HG03521 (cell line): ENCODE data around the gene CWF19L2.
"Not testable (repeated sequence)": the region's sequence is repeated elsewhere in the genome, so short reads cannot be mapped to it uniquely, and the experiment has no call there.

ENCODE experiments used
- ATAC-seq: cut with Tn5 transposase; IDR thresholded peaks from one replicate; pipeline ENCODE4 v1.9.1; 2021; ENCODE audit warnings: mild to moderate bottlenecking, moderate library complexity; ENCODE audit not compliant: unreplicated experiment

CWF19L2 gene

DNA sequence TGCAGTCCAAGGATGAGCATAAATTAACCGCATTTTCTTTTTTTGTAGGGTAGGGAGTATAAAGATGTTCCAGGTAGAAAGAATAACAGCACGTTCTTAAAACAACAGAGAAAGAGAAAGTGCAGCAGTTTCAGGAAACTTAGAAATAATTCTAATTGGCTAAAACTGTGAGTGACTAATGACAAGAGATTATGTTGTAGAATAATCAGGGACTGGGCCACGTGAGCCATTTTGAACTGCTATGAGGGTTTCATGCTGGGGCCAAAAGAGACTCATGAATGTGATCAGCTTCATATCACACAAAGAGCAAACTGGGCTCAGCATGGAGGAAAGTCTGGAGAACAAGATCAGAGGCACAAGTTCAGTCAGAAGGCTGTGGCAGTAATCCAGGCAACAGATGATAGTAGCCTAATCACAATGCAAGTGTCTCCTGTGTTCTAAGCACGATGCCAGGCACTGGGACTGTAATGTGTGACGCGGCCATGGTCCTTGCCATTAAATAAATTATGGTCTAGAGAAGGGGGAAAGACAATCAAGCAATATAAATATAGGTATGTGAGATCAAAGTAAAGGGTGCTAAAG lies 17.9 kb downstream of the CWF19L2 start:
- no peak for ATAC-seq

DNA sequence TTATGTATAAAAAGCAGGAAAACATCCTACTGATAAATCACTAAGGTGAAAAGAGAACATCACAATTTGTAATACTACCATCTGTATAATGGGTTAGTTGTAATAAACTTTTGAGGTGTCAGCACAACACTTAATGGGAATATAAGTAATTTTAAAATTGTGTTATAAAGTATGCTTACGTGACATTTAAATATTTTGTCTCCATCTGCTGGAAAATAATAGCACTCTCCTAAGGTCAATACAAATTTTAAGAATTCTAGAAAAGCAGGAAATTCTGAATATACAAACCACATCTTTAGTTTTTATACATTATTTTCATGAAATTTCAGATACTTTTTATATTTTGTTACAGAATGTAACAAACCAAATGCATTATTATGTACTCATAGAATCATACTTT lies 19.5 kb downstream of the CWF19L2 start:
- no peak for ATAC-seq

DNA sequence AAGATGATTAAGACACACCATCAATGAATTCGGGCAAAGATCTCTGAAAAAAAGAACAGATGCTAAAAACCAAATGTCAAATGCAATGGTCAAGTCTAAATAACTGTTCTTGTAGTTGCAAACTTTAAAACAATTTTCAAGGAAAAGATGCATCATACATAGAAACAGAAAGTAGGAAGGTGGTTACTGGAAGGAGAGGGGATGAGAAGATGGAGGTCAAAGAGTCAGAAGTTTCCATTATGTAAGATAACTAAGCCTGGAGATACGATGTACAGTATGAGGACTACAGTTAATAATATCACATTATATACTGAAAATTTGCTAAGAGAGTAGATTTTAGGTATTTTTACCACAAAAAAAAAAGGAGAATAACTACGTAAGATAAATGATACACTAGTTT lies 27.1 kb downstream of the CWF19L2 start:
- no peak for ATAC-seq

DNA sequence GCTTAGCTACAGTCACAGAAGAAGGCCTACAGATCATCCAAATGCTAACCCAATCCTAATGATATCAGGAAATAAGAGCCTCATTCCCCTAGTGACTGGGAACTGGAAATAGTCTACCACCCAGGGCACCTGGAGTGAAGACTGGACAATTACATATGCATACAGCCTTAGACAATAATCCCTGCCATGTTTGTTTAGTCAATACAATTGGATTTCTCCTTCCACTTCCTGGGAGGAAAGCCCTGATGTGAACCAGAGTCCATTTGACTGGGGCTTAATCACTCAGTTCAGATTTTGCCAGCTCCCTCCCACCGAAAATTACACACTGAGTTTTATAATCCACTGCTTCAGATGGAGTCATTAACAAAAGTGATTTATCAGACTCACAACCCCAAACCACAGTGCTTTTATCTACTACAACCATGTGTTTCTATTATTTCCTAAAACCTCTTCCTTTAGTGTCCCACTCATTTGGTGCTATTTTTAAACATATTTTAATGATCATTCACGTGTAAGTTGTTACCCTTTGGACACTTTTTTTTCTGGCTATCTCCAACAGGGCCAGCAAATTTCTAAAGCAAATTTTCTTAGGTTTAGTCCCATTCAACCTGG lies 29.9 kb downstream of the CWF19L2 start:
- ATAC-seq: no peak

DNA sequence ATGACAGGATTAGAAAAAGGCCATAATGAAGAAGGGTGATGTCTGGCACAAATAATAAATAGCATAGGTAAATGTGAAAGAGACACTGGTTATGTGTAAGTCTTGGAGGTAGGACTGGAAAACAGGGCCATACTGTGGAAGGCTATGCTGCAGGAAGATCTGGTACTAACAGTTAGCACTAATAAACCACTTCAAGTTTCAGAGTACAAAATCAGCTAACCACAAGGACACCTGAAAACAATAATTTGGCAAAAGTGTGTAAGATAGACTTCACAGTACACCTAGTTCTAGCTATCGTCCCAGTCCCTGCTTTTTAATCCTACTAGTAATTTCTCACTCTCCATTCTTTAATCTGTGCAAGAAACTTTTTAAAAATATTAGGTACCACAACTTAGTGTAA lies 44.3 kb downstream of the CWF19L2 start:
- no peak for ATAC-seq

DNA sequence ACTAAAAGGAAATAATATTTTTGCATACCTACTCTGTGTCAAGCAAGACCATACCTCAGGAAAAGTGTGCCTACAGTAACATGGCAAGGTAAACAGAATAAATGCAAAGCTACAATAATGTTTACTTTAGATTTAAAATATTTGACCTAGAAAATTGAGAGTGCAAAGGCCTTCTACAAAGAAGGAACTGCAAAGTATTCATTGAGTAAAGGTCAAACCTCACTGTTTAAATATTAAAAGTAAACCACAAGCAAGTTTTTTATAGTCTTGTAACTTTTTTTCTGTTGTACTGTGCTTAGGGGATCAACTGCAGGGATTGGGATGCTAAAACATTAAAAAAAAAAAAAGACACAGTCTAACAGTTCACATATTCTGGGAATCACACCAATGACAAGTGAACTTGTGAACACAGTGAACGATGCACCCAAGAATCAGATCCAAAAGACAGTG lies 48.8 kb downstream of the CWF19L2 start:
- no peak for ATAC-seq

DNA sequence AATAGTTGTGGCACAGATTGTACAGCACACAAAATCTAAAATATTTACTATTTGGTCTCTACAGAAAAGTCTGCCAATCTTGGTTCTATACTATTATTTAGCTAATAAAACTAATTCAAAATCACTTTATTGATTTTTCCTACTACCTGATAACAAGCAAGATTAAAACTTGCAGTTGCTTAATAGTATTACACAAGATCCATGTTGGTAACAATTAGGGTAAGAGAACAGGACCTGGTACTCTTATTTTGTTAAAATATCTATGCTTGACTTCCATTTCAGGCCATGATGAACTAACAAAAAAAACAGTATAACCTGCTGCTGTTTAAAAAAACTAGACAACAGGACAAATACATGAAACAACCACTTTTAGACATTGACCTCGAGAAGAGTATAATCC lies 52.4 kb downstream of the CWF19L2 start:
- ATAC-seq: no peak

DNA sequence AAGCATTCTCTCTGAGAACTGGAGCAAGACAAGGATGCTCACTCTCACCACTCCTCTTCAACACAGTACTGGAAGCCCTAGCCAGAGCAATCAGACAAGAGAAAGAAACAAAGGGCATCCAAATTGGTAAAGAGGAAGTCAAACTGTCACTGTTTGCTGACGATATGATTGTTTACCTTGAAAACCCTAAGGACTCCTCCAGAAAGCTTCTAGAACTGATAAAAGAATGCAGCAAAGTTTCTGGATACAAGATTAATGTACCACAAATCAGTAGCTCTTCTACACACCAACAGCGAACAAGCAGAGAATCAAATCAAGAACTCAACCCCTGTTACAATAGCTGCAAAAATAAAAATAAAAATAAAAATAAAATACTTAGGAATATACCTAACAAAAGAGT lies 56.5 kb downstream of the CWF19L2 start:
- ATAC-seq: not testable (repeated sequence)

DNA sequence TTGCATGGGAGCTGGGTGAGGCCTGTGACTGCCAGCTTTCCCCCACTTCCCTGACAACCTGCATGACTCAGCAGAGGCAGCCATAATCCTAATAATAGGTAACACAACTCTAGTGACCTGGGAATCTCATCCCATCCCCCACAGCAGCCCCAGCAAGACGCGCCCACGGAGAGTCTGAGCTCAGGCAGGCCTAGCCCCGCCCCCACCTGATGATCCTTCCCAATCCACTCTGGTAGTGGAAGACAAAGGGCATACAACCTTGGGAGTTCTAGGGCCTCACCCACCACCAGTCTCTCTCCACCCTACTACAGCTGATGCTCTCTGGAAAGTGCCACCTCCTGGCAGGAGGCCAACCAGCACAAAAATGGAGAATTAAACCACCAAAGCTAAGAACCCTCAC lies 60.3 kb downstream of the CWF19L2 start:
- ATAC-seq: no peak

DNA sequence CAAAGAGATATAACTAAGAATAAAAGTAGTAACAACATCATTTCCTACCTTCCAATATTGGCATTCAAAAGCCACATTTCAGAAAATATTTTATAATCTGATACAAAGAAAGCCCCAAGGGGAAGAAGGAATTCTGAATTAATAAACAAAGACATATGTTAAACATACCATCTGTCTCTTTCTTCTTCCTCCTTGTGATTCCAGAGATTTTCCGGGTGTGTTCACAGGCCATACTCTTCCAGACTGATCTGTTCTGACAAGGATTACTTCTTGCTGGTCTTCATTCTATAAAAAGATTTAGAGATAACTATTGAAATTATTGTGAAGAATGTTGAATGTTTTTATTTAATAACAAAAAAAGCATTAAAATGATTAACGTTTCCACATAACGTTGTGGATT lies 65.0 kb downstream of the CWF19L2 start:
- no peak for ATAC-seq

DNA sequence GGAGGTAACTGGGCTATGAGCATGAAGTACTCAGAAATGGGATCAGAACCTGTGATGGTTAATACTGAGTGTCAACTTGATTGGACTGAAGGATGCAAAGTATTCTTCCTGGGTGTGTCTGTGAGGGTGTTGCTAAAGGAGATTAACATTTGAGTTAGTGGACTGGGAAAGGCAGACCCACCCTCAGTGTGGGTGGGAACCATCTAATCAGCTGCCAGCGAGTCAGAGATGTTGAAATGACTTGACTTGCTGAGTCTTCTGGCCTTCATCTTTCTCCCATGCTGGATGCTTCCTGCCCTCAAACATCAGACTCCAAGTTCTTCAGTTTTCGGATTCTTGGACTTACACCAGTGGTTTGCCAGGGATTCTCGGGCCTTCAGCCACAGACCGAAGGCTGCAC lies 66.9 kb downstream of the CWF19L2 start:
- not testable (repeated sequence) for ATAC-seq

DNA sequence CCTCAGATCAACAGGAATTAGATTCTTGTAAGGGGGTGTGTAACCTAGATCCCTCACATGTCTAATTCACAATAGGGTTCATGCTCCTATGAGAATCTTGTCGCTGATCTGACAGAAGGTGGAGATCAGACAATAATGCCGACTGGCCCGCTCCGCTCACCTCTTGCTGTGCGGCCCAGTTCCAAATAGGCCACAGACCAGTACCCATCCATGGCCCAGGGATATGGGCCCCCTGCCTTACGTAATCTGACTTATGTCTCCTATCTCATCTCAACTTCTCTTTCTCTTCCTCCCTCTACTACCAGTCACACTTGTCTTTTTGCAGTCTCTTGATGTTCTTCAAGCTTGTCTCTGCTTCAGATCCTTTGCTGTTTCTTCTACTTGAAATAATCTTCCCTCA lies 70.0 kb downstream of the CWF19L2 start:
- no peak for ATAC-seq

DNA sequence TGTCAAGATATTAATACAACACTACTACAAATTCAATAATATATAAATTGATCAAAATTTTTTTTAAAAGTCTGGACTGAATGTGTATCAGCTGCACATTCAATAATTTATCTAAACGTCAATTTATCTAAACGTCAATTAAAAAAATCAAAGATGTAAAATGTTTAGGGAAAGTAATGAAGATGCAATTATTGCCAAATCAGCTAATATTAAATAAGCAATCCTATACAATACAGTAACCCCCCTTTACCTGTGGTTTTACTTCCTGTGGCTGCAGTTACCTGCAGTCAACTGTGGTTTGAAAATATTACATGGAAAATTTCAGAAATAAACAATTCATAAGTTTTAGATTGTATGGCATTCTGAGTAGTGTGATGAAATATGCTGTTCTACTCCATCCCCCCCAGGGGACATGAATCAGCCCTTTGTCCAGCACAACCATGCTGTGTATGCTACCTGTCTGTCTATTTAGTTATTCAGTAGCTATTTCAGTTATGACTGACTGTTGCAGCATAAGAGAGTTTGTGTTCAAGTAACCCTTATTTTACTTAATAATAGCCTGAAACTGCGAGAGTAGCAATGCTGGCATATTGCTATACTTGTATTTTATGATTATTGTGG lies 72.2 kb downstream of the CWF19L2 start:
- ATAC-seq: no peak

DNA sequence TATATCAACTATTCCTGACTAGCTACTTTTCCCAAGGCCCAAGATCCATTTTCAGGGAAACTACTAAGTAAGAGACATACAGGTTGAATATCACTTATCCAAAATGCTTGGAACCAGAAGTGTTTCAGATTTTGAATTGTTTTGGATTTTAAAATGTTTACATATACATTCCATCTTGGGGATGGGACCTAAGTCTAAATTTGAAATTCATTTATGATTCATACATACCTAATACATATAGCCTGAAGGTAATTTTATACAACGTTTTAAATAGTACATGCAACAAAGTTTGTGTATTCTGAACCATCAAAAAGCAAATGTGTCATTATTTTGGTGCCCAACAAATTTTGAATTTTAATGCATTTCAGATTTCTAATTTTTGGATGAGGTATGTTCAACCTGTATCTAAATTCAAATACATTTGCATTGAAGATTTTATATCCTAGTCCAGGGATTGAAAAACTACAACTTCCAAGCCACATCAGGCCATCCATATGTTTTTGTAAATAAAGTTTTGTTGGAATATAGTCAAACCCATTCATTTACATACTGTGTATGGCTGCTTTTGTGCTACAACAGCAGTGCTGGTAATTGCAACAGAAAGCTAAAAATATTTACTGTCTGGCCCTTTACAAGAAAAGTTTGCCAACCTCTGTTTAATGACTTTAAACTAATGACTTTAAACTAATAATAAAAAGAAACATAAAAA lies 73.3 kb downstream of the CWF19L2 start:
- no peak for ATAC-seq

DNA sequence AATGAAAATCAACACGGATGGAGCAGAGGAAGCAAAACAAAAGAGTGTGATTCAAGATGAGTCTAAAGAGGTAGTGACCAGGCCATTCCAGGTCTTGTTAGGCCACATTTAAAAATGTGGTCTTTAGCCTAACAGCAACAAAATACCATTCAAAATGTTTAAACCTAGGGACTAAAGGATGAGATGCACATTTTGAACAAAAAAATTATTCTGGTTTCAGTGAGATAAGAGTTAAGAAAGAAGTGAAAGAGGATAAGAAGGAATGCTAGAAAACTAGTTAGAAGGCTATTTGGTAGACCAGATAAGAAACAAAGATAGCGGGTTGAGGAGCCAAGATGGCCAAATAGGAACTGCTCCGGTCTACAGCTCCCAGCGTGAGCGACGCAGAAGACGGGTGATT lies 85.2 kb downstream of the CWF19L2 start:
- ATAC-seq: no peak

DNA sequence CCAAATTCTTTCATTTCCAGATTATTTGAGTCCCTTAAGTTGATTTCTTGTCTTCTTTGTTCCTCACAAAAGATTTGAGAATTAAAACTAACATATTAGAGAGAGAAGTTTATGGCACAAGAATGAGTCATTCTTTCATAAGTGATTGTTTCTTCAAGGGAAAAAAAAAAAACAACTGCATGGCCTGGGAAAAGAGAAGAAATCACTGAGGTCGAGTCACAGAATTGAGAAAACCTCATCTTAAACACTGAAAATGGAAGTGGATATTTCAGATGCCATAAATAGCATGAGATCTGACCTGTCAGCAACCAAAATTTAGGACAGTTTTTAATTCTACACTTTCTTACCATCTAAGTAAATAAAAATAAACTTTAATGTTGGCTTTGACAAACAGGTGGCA lies 87.2 kb downstream of the CWF19L2 start:
- ATAC-seq: no peak

DNA sequence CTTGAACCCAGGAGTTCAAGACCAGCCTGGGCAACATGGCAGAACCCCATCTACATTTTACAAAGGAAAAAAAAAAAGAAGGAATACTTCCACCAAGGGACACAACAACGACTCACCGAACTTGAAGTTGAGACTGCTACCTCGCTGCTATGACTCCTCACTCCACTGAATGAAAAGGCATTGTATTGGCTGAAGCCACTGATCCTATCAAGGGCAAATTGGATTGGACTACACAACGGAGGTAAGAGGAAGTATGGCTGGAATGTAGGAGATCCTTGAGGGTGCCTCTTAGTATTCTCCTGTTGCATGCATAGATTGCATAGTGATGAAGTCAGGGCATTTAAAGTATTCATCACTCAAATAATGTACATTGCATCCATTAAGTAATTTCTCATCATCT lies 97.9 kb downstream of the CWF19L2 start:
- no peak for ATAC-seq

DNA sequence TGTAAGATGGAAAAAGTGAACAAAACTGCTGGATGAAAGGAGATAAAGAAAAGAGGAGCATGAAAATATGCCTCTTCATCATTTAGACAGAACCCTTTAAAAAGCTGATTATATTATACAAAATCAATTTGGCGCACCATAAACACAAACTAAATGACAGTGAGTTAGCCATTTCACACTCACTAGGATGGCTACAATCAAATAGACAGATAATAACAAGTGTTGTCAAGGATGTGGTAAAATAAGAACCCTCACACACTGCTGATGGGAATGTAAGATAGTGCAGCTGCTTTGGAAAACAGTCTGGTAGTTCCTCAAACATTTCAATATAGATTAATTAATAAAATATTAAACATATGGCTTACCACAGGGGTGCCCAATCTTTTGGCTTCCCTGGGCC lies 99.7 kb downstream of the CWF19L2 start:
- no peak for ATAC-seq

DNA sequence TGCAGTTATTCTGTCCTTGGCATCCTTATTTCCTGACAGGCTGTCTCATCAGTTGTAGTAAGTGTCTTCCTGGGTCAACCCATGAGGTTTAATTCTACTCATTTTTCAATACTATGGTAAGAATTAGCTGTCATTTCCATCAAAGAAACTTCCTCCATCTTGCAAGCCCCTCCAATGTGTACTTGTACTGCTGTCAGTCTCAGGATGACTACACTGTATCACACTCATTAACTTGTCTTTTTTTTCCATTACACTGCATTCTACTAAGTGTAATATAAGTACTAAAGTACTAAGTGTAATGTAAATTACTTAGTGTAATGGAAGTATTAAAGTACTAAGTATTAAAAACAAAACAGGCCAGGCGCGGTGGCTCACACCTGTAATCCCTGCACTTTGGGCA lies 102.8 kb downstream of the CWF19L2 start:
- no peak for ATAC-seq

DNA sequence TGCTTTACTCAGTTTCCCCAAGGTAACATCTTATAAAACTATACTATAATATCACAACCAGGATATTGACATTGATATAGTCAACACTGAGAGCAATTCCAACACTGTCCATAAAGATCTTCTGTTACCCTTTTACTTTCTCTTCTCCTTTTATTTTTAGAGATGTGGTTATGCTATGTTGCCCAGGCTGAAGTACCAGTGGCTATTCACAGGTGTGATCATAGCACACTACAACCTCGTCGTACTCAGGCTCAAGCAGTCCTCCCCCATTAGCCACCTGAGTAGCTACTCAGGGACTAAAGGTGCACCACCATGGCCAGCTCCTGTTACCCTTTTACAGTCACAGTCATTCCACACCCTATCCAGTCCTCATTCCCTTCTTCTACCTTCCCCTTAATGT lies 119.7 kb downstream of the CWF19L2 start:
- ATAC-seq: peak; percentile 75

DNA sequence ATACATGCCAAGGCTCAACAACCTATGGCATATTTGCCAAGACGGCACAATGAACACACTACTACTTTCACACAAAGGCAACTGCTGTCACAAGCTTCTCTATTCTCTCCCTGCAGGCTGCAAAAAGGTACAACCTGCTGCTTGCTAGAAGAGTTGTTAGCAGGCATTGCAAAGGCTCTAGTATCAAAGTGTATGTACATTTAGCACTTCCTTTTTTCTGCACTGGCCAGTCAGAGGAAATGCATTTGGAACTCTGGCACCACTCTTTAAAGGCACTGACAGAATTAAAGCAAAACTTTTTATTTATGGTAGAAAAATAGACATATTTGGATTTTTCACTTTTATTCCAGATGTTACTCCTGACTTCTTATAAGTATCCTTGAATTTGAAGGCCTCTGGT lies 125.9 kb downstream of the CWF19L2 start:
- no peak for ATAC-seq

DNA sequence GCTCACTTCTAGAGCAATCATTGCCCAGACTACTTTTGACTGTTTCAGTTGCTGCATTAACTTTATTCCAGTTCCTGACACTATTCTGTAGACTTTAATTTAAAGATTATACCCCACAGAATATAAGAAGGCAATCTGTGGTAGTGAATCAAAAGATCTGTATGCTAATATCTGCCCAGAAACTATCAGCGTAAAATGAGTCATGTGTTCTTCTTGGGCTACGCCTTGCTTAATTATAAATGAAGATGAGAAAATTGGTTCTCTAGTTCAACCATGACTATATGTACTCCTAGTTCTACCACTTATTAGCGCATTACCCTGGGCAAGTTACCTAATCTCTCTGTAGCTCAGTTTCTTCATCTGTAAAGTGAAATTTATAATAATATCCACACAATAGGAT lies 128.5 kb downstream of the CWF19L2 start:
- ATAC-seq: no peak
